ENCODE measurements around the gene NAAA. TPM values are rescaled to one million over a fixed set of nuclear protein-coding genes. Genes with fewer than 3 reads are reported as not detected.
"Not testable (repeated sequence)": the region's sequence is repeated elsewhere in the genome, so short reads cannot be mapped to it uniquely, and the experiment has no call there.

Gene NAAA
- total and polyA plus RNA-seq, 4 experiments from 2014 or later, result 86.1 to 141 (median 104) TPM

GRCh38 chr4:75920327-75920726 lies 20.5 kb downstream of the NAAA start:
- H3K36me3 Mint-ChIP-seq, result peaks cover 62 to 73% of the 10 kb centered on the region in 2 donors
- no peaks in the 10 kb centered on the region for H3K27me3 Mint-ChIP-seq
- CTCF ChIA-PET (ENCODE audit: partially characterized antibody), result interaction anchor here (0.9 to 1.0 kb wide), 2 partner anchors 12 to 26 kb away, joined by 3 to 6 read pairs; no protein-coding TSS in a partner anchor

GRCh38 chr4:75919920-75920319 lies 20.9 kb downstream of the NAAA start:
- Histone ChIP-seq H3K4me3 (ENCODE audit: low read length in 2 of 2) (no peak overlapping the region), H3K27ac (ENCODE audit: low read depth, low read length) (no peak overlapping the region), H3K9me3 (ENCODE audit: control insufficient read depth in 1 of 2, low read length in 2 of 2) (no peaks in the 10 kb centered on the region), H3K4me1 (ENCODE audit: insufficient read depth, low read length) (no peaks in the 10 kb centered on the region), H3K27me3 (ENCODE audit: insufficient read depth, low read length) (no peaks in the 10 kb centered on the region), H3K36me3 (ENCODE audit: insufficient read depth, low read length) (peaks cover 55% of the 10 kb centered on the region)
- CTCF ChIA-PET (ENCODE audit: partially characterized antibody), result interaction anchor here (0.9 to 1.0 kb wide), 2 partner anchors 11 to 26 kb away, joined by 3 to 6 read pairs; no protein-coding TSS in a partner anchor
- Mint-ChIP-seq H3K4me3 (no peak overlapping the region), H3K9me3 (no peaks in the 10 kb centered on the region), H3K36me3 (peaks cover 60 to 70% of the 10 kb centered on the region in 2 donors), H3K27me3 (no peaks in the 10 kb centered on the region), H3K27ac (no peak overlapping the region), H3K4me1 (no peaks in the 10 kb centered on the region)
- no peak for DNase-seq
- POLR2A ChIA-PET (ENCODE audit: partially characterized antibody), result no interaction called here
- intact Hi-C loops (cut with micrococcal nuclease), result loop anchor here (5.0 kb wide), 1 partner anchor 72 kb away; the partner anchor contains the start of gene SDAD1

More at GRCh38 chr4:75920327-75920726, 20.5 kb downstream of the NAAA start:
- Histone ChIP-seq H3K27ac (ENCODE audit: low read depth, low read length) (no peak overlapping the region), H3K9me3 (ENCODE audit: control insufficient read depth in 1 of 2, low read length in 2 of 2) (no peaks in the 10 kb centered on the region), H3K4me3 (ENCODE audit: low read length in 2 of 2) (no peak overlapping the region), H3K36me3 (ENCODE audit: insufficient read depth, low read length) (peaks cover 54% of the 10 kb centered on the region), H3K4me1 (ENCODE audit: insufficient read depth, low read length) (no peaks in the 10 kb centered on the region), H3K27me3 (ENCODE audit: insufficient read depth, low read length) (no peaks in the 10 kb centered on the region)
- DNase-seq, result no peak
- intact Hi-C loops (cut with micrococcal nuclease), result no loop called here
- POLR2A ChIA-PET (ENCODE audit: partially characterized antibody), result no interaction called here
- H3K9me3 Mint-ChIP-seq, result no peaks in the 10 kb centered on the region
- peak overlapping the region in 1 of 7 donors; percentile 8 for H3K27ac Mint-ChIP-seq
- peaks cover 0 to 1% (median 0%) of the 10 kb centered on the region in 4 donors for H3K4me1 Mint-ChIP-seq
- H3K4me3 Mint-ChIP-seq, result no peak overlapping the region

GRCh38 chr4:75916091-75916661 lies 24.6 kb downstream of the NAAA start:
- ChIA-PET CTCF (ENCODE audit: partially characterized antibody) (interaction anchor here (0.7 to 4.2 kb wide), 17 partner anchors 9 to 154 kb away, joined by 3 to 20 read pairs (median 5); partner anchors contain the start of gene NAAA), POLR2A (ENCODE audit: partially characterized antibody) (interaction anchor here (0.5 to 2.3 kb wide), 4 partner anchors 19 to 25 kb away, joined by 3 to 10 read pairs (median 4); partner anchors contain the start of gene NAAA)
- Mint-ChIP-seq H3K4me3 (no peak overlapping the region), H3K4me1 (no peaks in the 10 kb centered on the region), H3K27me3 (no peaks in the 10 kb centered on the region), H3K36me3 (peaks cover 63 to 65% of the 10 kb centered on the region in 2 donors), H3K9me3 (peaks cover 0 to 4% (median under 1%) of the 10 kb centered on the region in 8 donors), H3K27ac (no peak overlapping the region)
- H3K9me3 ChIP-seq (ENCODE audit: control insufficient read depth in 1 of 2, low read length in 2 of 2), result no peaks in the 10 kb centered on the region
- H3K27me3 ChIP-seq (ENCODE audit: insufficient read depth, low read length), result no peaks in the 10 kb centered on the region
- H3K4me3 ChIP-seq (ENCODE audit: low read length in 2 of 2), result no peak overlapping the region
- no peak overlapping the region for H3K27ac ChIP-seq (ENCODE audit: low read depth, low read length)
- peak in 4 of 5 donors; percentile 24 to 54 (median 30) for DNase-seq
- no peaks in the 10 kb centered on the region for H3K4me1 ChIP-seq (ENCODE audit: insufficient read depth, low read length)
- intact Hi-C loops (cut with micrococcal nuclease), result loop anchor here (1.0 to 5.0 kb wide), 3 partner anchors 25 to 151 kb away; partner anchors contain the start of genes NAAA and SDAD1
- peaks cover 24% of the 10 kb centered on the region for H3K36me3 ChIP-seq (ENCODE audit: insufficient read depth, low read length)

- H3K27me3 Mint-ChIP-seq, result no peaks in the 10 kb centered on the region
- H3K27ac Mint-ChIP-seq, result no peak overlapping the region
- intact Hi-C loops (cut with micrococcal nuclease), result no loop called here
- peaks cover 3% of the 10 kb centered on the region for H3K36me3 ChIP-seq (ENCODE audit: insufficient read depth, low read length)
- ChIA-PET POLR2A (ENCODE audit: partially characterized antibody) (no interaction called here), CTCF (ENCODE audit: partially characterized antibody) (interaction anchor here (1.1 to 4.2 kb wide), 4 partner anchors 17 to 28 kb away, joined by 3 to 20 read pairs (median 4); partner anchors contain the start of gene NAAA)
- H3K27me3 ChIP-seq (ENCODE audit: insufficient read depth, low read length), result no peaks in the 10 kb centered on the region
- no peak overlapping the region for H3K27ac ChIP-seq (ENCODE audit: low read depth, low read length)
- no peaks in the 10 kb centered on the region for H3K4me1 ChIP-seq (ENCODE audit: insufficient read depth, low read length)
- H3K9me3 ChIP-seq (ENCODE audit: control insufficient read depth in 1 of 2, low read length in 2 of 2), result no peaks in the 10 kb centered on the region
- no peaks in the 10 kb centered on the region for H3K4me1 Mint-ChIP-seq
- no peak overlapping the region for H3K4me3 ChIP-seq (ENCODE audit: low read length in 2 of 2)
- H3K9me3 Mint-ChIP-seq, result peaks cover 0 to 10% (median 2%) of the 10 kb centered on the region in 8 donors
- H3K4me3 Mint-ChIP-seq, result no peak overlapping the region
- peaks cover 50 to 58% of the 10 kb centered on the region in 2 donors for H3K36me3 Mint-ChIP-seq
- DNase-seq, result no peak
These were observed 27.8 kb downstream of the NAAA start for GRCh38 chr4:75912968-75913367.

- H3K27ac Mint-ChIP-seq; H3K4me1 ChIP-seq (ENCODE audit: insufficient read depth, low read length); H3K9me3 ChIP-seq (ENCODE audit: control insufficient read depth in 1 of 2, low read length in 2 of 2); H3K4me1 Mint-ChIP-seq; H3K4me3 Mint-ChIP-seq; H3K36me3 ChIP-seq (ENCODE audit: insufficient read depth, low read length); H3K27ac ChIP-seq (ENCODE audit: low read depth, low read length); CTCF ChIA-PET (ENCODE audit: partially characterized antibody); DNase-seq; POLR2A ChIA-PET (ENCODE audit: partially characterized antibody); H3K4me3 ChIP-seq (ENCODE audit: low read length in 2 of 2); H3K27me3 Mint-ChIP-seq; H3K27me3 ChIP-seq (ENCODE audit: insufficient read depth, low read length); intact Hi-C loops (cut with micrococcal nuclease): not testable (repeated sequence)
- H3K9me3 Mint-ChIP-seq, result peaks cover 0 to 10% (median 2%) of the 10 kb centered on the region in 8 donors
- H3K36me3 Mint-ChIP-seq, result peaks cover 36 to 45% of the 10 kb centered on the region in 2 donors
These were observed 30.0 kb downstream of the NAAA start for GRCh38 chr4:75910831-75911230.

- Histone ChIP-seq H3K27ac (ENCODE audit: low read depth, low read length) (no peak overlapping the region), H3K4me1 (ENCODE audit: insufficient read depth, low read length) (no peaks in the 10 kb centered on the region), H3K9me3 (ENCODE audit: control insufficient read depth in 1 of 2, low read length in 2 of 2) (no peaks in the 10 kb centered on the region), H3K4me3 (ENCODE audit: low read length in 2 of 2) (no peak overlapping the region), H3K36me3 (ENCODE audit: insufficient read depth, low read length) (no peaks in the 10 kb centered on the region), H3K27me3 (ENCODE audit: insufficient read depth, low read length) (no peaks in the 10 kb centered on the region)
- CTCF ChIA-PET (ENCODE audit: partially characterized antibody), result interaction anchor here (1.1 to 3.4 kb wide), 2 partner anchors 13 to 20 kb away, joined by 3 to 18 read pairs; no protein-coding TSS in a partner anchor
- intact Hi-C loops (cut with micrococcal nuclease), result no loop called here
- no peak for DNase-seq
- Mint-ChIP-seq H3K27ac (no peak overlapping the region), H3K27me3 (no peaks in the 10 kb centered on the region), H3K4me1 (no peaks in the 10 kb centered on the region), H3K9me3 (peaks cover 0 to 10% (median 2%) of the 10 kb centered on the region in 8 donors), H3K4me3 (no peak overlapping the region), H3K36me3 (peaks cover 28 to 37% of the 10 kb centered on the region in 2 donors)
- POLR2A ChIA-PET (ENCODE audit: partially characterized antibody), result interaction anchor here (1.4 kb wide), 1 partner anchor 31 kb away, joined by 4 read pairs; the partner anchor contains the start of gene NAAA
These were observed 31.4 kb downstream of the NAAA start for GRCh38 chr4:75909405-75909804.

GRCh38 chr4:75908555-75908954 lies 32.3 kb downstream of the NAAA start:
- Mint-ChIP-seq H3K36me3 (peaks cover 21 to 30% of the 10 kb centered on the region in 2 donors), H3K4me3 (no peak overlapping the region), H3K4me1 (no peaks in the 10 kb centered on the region), H3K9me3 (peaks cover 0 to 10% (median 2%) of the 10 kb centered on the region in 8 donors), H3K27me3 (no peaks in the 10 kb centered on the region), H3K27ac (no peak overlapping the region)
- intact Hi-C loops (cut with micrococcal nuclease), result no loop called here
- Histone ChIP-seq H3K27me3 (ENCODE audit: insufficient read depth, low read length) (no peaks in the 10 kb centered on the region), H3K9me3 (ENCODE audit: control insufficient read depth in 1 of 2, low read length in 2 of 2) (no peaks in the 10 kb centered on the region), H3K4me1 (ENCODE audit: insufficient read depth, low read length) (no peaks in the 10 kb centered on the region), H3K4me3 (ENCODE audit: low read length in 2 of 2) (no peak overlapping the region), H3K27ac (ENCODE audit: low read depth, low read length) (no peak overlapping the region), H3K36me3 (ENCODE audit: insufficient read depth, low read length) (no peaks in the 10 kb centered on the region)
- POLR2A ChIA-PET (ENCODE audit: partially characterized antibody), result no interaction called here
- no peak for DNase-seq
- CTCF ChIA-PET (ENCODE audit: partially characterized antibody), result interaction anchor here (1.0 to 3.4 kb wide), 4 partner anchors 9 to 84 kb away, joined by 3 to 18 read pairs (median 4); no protein-coding TSS in a partner anchor

Measured in CD4-positive, alpha-beta memory T cell (primary cell).